ENCODE measurements around the gene MAML2. TPM values are rescaled to one million over a fixed set of nuclear protein-coding genes. Genes with fewer than 3 reads are reported as not detected.
A peak's percentile ranks its signal among the peaks of the same experiment; 100 is the strongest.

The MAML2 gene
- total RNA-seq, 1 donor from 2014 or later = 18.7 TPM

DNA sequence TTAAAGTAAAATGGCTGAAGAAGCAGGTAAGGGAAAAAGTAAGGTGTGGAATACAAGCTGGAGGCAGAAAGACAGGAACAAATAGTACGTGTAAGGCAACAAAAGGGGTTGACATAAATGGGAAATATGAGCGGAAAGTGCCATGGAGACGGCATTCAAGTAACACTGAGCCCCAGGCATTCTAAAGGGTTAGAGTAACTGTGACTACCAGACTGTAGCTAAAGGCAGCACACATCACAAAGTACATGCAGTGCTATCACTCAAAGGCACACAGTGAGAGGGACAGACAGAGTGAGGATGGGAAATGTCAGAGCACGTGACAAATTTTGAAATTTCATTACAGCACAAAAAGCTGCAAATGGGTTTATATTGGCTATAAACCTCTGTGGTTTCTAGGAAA lies 13.9 kb upstream of the MAML2 start:
- DNase-seq (ENCODE audit: low read depth, low spot score) = no peak
- Mint-ChIP-seq H3K9me3 (no peaks in the 10 kb centered on the region), H3K4me1 (no peaks in the 10 kb centered on the region), H3K27ac (ENCODE audit: unreplicated experiment) (peak overlapping the region; percentile 89), H3K4me3 (no peak overlapping the region), H3K36me3 (ENCODE audit: low read depth) (peaks cover 20% of the 10 kb centered on the region), H3K27me3 (ENCODE audit: low read depth) (no peaks in the 10 kb centered on the region)
- TF ChIP-seq, protein P1, sequence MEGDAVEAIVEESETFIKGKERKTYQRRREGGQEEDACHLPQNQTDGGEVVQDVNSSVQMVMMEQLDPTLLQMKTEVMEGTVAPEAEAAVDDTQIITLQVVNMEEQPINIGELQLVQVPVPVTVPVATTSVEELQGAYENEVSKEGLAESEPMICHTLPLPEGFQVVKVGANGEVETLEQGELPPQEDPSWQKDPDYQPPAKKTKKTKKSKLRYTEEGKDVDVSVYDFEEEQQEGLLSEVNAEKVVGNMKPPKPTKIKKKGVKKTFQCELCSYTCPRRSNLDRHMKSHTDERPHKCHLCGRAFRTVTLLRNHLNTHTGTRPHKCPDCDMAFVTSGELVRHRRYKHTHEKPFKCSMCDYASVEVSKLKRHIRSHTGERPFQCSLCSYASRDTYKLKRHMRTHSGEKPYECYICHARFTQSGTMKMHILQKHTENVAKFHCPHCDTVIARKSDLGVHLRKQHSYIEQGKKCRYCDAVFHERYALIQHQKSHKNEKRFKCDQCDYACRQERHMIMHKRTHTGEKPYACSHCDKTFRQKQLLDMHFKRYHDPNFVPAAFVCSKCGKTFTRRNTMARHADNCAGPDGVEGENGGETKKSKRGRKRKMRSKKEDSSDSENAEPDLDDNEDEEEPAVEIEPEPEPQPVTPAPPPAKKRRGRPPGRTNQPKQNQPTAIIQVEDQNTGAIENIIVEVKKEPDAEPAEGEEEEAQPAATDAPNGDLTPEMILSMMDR (conservative IDR thresholded peaks at IDR 0.05) = no peak

DNA sequence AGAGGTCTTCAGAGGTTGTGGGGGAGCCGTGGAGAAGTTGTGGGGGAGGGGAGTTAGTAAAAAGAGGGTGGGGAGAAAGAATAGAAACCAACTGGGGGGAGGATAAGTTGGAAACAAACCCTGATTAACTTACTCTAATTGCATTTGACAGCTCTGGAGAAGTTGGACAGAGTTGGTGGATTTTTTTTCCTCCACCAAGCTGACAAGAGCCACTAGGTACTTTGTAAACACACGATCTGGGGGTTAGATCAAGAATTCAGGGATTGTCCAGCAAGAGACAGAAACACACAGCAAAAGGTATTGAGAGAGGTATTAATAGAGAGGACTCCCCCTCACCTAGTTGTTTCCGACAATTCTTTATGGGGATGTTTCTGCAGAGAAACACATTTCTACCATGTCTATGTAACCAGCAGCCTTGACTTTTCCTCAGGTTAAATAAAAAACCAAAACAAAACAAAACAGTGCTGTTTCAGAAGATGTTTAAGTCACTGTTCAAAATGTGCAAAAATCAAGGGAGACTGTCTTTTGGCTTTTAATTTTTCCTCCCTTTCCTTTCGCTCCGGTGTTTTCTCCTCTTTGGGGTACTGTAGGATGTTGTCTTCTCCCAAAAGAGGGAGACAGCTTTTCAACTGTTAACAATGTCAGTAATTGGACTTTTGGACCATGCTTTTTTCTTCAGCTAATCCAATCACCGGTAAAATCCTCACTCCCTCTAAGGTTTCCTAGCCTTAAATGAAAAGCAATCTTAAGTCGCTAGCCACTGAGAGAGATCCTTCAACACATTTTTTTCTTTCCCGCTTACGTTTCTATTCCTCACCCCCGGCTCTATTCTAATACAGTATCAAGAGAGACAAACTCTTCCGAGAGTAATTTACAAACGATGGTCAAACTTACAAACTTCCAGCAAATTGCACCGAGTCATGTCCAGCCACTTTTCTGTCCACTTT lies 708 bp downstream of the MAML2 start:
- H3K4me3 Mint-ChIP-seq = peak overlapping the region; percentile 91
- no peaks in the 10 kb centered on the region for H3K9me3 Mint-ChIP-seq
- H3K4me1 Mint-ChIP-seq = peaks cover 52% of the 10 kb centered on the region
- no peaks in the 10 kb centered on the region for H3K27me3 Mint-ChIP-seq (ENCODE audit: low read depth)
- DNase-seq (ENCODE audit: low read depth, low spot score) = no peak
- peaks cover 3% of the 10 kb centered on the region for H3K36me3 Mint-ChIP-seq (ENCODE audit: low read depth)
- peak overlapping the region; percentile 90 for H3K27ac Mint-ChIP-seq (ENCODE audit: unreplicated experiment)
- TF ChIP-seq, protein P1 (conservative IDR thresholded peaks at IDR 0.05) = no peak

DNA sequence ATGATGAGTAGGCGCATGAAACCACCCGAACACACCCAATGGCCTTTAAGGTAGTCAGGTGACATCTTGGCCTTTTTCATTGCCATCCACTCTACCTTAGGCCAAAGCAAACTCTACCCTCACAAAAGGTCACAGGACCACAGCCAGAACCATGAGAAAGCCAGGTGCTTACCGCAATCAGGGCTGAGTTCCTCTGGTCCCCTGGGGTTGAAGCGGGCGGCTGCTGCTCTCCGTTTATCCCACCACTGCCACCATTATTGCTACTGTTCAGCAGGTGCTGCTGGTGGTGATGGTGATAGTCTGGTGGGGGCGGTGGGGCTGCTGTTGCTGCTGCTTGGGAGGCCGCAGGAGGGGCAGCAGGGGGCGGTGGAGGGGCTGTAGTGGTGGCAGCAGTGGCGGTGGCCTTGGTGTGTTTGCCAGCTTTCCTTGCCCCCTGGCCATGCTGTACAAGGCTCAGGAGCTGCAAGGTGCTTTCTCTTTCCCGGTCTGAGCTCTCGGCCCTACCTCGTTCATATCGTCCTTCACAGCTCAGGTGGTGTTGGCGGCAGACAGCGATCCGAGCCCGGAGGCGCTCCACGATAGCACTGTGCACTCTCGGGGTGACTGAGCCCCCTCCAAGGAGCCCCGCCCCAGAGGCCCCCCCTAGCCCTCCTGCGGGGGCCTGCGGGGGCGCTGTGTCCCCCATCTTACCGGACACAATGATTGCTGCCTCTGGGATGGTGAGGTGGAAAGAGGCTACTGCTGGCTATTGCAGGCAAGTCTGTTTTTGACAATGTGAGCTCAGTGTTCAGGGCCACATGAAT lies 1.6 kb downstream of the MAML2 start:
- TF ChIP-seq, protein P1 (conservative IDR thresholded peaks at IDR 0.05) = peak; percentile 40
- no peaks in the 10 kb centered on the region for H3K9me3 Mint-ChIP-seq
- peak overlapping the region; percentile 70 for H3K27ac Mint-ChIP-seq (ENCODE audit: unreplicated experiment)
- peak overlapping the region; percentile 91 for H3K4me3 Mint-ChIP-seq
- DNase-seq (ENCODE audit: low read depth, low spot score) = no peak
- peaks cover 3% of the 10 kb centered on the region for H3K36me3 Mint-ChIP-seq (ENCODE audit: low read depth)
- peaks cover 58% of the 10 kb centered on the region for H3K4me1 Mint-ChIP-seq
- H3K27me3 Mint-ChIP-seq (ENCODE audit: low read depth) = no peaks in the 10 kb centered on the region

DNA sequence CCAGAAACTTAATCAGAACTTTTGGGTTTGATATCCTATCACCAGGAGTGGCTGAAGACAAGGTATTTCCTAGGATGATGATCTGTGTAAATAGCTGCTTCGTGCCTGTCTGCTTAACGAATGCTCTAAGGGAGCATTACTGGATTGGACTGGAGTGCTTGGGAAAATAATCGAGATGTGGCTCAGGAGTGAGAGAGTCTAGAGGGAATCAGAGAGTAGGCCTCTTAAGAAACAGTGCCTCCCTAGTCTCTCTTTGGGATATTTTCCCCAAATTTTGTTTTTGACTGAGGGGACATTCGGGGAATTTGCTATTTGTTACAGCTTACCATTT lies 2.5 kb downstream of the MAML2 start:
- TF ChIP-seq, protein P1 (conservative IDR thresholded peaks at IDR 0.05) = no peak
- H3K4me1 Mint-ChIP-seq = peaks cover 67% of the 10 kb centered on the region
- H3K27ac Mint-ChIP-seq (ENCODE audit: unreplicated experiment) = no peak overlapping the region
- H3K27me3 Mint-ChIP-seq (ENCODE audit: low read depth) = no peaks in the 10 kb centered on the region
- peaks cover 3% of the 10 kb centered on the region for H3K36me3 Mint-ChIP-seq (ENCODE audit: low read depth)
- no peaks in the 10 kb centered on the region for H3K9me3 Mint-ChIP-seq
- H3K4me3 Mint-ChIP-seq = peak overlapping the region; percentile 91
- no peak for DNase-seq (ENCODE audit: low read depth, low spot score)

DNA sequence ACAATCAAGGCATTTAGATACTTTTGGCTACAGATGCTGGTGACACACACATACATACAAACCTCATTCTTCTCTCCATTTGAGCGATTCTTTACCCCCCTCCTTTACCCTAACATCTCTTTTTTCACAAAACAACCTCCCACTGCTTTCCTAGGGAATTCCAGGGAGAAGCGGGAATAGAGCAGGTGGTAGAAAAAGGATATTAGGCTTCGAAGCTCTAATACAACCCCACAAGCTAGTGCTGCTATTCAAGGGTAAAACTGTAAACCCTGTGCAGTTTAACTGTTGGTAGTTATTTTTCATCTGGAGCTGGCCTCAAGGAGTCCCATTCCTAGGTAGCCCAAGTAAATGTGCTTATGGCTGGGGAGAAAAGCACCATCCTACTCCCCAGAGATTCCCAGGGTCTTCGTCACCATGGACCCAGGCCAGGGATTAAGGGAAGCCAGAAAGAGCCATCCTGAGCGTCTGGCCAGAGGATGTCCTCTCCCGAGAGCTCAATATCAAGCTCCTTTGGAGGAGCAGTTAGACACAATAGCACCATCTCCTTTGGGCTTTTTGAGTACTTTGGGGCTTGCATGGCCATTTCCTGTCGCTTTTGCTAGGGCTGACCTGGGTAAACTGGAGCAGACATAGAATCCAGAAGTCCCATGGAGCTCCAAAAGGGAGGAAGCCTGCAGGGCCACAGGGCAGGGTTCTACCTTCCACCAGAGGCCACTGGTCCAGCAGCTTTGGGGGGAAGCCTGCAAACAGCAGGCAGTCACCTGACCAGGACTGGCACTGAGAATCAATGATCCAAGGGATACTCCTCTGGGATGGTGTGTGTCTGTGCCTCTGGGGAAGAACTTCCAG lies 3.1 kb downstream of the MAML2 start:
- TF ChIP-seq, protein P1 (conservative IDR thresholded peaks at IDR 0.05) = no peak
- H3K36me3 Mint-ChIP-seq (ENCODE audit: low read depth) = peaks cover 3% of the 10 kb centered on the region
- peak overlapping the region; percentile 91 for H3K4me3 Mint-ChIP-seq
- no peaks in the 10 kb centered on the region for H3K27me3 Mint-ChIP-seq (ENCODE audit: low read depth)
- H3K4me1 Mint-ChIP-seq = peaks cover 71% of the 10 kb centered on the region
- no peaks in the 10 kb centered on the region for H3K9me3 Mint-ChIP-seq
- peak overlapping the region; percentile 76 for H3K27ac Mint-ChIP-seq (ENCODE audit: unreplicated experiment)
- DNase-seq (ENCODE audit: low read depth, low spot score) = no peak
